GM23338 (cell line): ENCODE measurements around the gene MAMLD1. TPM values are rescaled to one million over a fixed set of nuclear protein-coding genes. Genes with fewer than 3 reads are reported as not detected.

Source experiments
- ATAC-seq: fragments of 200-7000 bp; cut with Tn5 transposase; 3 replicates; pipeline ENCODE4 v1.9.1; 2020
- DNase-seq: peaks from one replicate; pipeline ENCODE4 v3.0.0-alpha.2; 2015; ENCODE audit warnings: low spot score
- H2AFZ ChIP-seq: fragments of 200-600 bp; sonication (generic); 2 replicates; pipeline ENCODE4 v1.8.0; 2016; ENCODE audit warnings: antibody characterized with exemption, mild to moderate bottlenecking, moderate library complexity
- H3F3A ChIP-seq: fragments of 200-600 bp; sonication (generic); replicated peaks from 2 replicates; pipeline ENCODE4 v1.8.0; 2017; ENCODE audit warnings: antibody characterized with exemption, mixed run types, low read depth
- H3K27ac ChIP-seq: fragments of 200-600 bp; sonication (generic); 2 replicates; pipeline ENCODE4 v1.6.1; 2016; ENCODE audit warnings: low read depth
- H3K27me3 ChIP-seq: fragments of 200-600 bp; sonication (generic); 2 replicates; pipeline ENCODE4 v1.8.0; 2016; ENCODE audit warnings: mild to moderate bottlenecking, mixed run types, moderate library complexity; ENCODE audit not compliant: insufficient read depth
- H3K36me3 ChIP-seq: fragments of 200-600 bp; sonication (generic); 2 replicates; pipeline ENCODE4 v1.8.0; 2016; ENCODE audit warnings: mild to moderate bottlenecking; ENCODE audit not compliant: insufficient read depth
- H3K4me1 ChIP-seq: fragments of 200-600 bp; sonication (generic); 2 replicates; pipeline ENCODE4 v1.8.0; 2016; ENCODE audit warnings: mild to moderate bottlenecking, moderate library complexity; ENCODE audit not compliant: insufficient read depth
- H3K4me2 ChIP-seq: fragments of 200-600 bp; sonication (generic); 2 replicates; pipeline ENCODE4 v1.7.1; 2017; ENCODE audit warnings: mixed run types
- H3K4me3 ChIP-seq: fragments of 200-600 bp; sonication (generic); 2 replicates; pipeline ENCODE4 v1.6.1; 2016; ENCODE audit warnings: mixed run types
- H3K79me2 ChIP-seq: fragments of 200-600 bp; sonication (generic); replicated peaks from 2 replicates; pipeline ENCODE4 v1.8.0; 2017; ENCODE audit warnings: mild to moderate bottlenecking; ENCODE audit not compliant: insufficient read depth
- H3K9me2 ChIP-seq: fragments of 200-600 bp; sonication (generic); 2 replicates; pipeline ENCODE4 v1.8.0; 2017; ENCODE audit not compliant: insufficient read depth
- H4K20me1 ChIP-seq: fragments of 200-600 bp; sonication (generic); replicated peaks from 2 replicates; pipeline ENCODE4 v1.8.0; 2017; ENCODE audit warnings: mild to moderate bottlenecking; ENCODE audit not compliant: insufficient read depth
- H3K27ac Mint-ChIP-seq: 2 replicates; pipeline ENCODE4 v1.8.0; 2020; ENCODE audit warnings: inconsistent platforms, mild to moderate bottlenecking, moderate library complexity, mixed read lengths
- H3K27me3 Mint-ChIP-seq: 3 replicates; pipeline ENCODE4 v1.8.0; 2022; ENCODE audit warnings: low read depth, mild to moderate bottlenecking, moderate library complexity, mixed read lengths, inconsistent platforms; ENCODE audit not compliant: insufficient read depth, poor library complexity
- H3K36me3 Mint-ChIP-seq: 3 replicates; pipeline ENCODE4 v1.8.0; 2021; ENCODE audit warnings: low read depth, mild to moderate bottlenecking, inconsistent platforms, moderate library complexity, mixed read lengths
- H3K4me1 Mint-ChIP-seq: 3 replicates; pipeline ENCODE4 v1.8.0; 2020; ENCODE audit warnings: mild to moderate bottlenecking, inconsistent platforms, mixed read lengths
- H3K4me3 Mint-ChIP-seq: 3 replicates; pipeline ENCODE4 v1.8.0; 2021; ENCODE audit warnings: moderate library complexity, mild to moderate bottlenecking, inconsistent platforms, mixed read lengths
- H3K9me3 Mint-ChIP-seq: 3 replicates; pipeline ENCODE4 v1.8.0; 2020; ENCODE audit warnings: moderate library complexity, mild to moderate bottlenecking, inconsistent platforms, mixed read lengths
- CREB1 ChIP-seq: fragments of 250-450 bp; sonication (Bioruptor Pico); IDR thresholded peaks from 2 replicates; pipeline ENCODE4 v1.5.0; 2020; ENCODE audit warnings: low read depth, mild to moderate bottlenecking, moderate library complexity
- CTCF ChIP-seq, 2 experiments: fragments of 200-600 bp in 1 of 2; sonication (generic) in 1 of 2; conservative IDR thresholded peaks; 2 replicates each; pipeline versions ENCODE4 v1.5.1 to v1.6.1; 2016 to 2017; ENCODE audit warnings: antibody characterized with exemption in 2 of 2, low read depth in 2 of 2, mild to moderate bottlenecking in 2 of 2, moderate library complexity in 1 of 2
- EZH2 ChIP-seq: fragments of 200-600 bp; sonication (generic); IDR thresholded peaks from one replicate; pipeline ENCODE4 v1.8.0; 2017; ENCODE audit warnings: antibody characterized with exemption, mild to moderate bottlenecking, low read depth; ENCODE audit not compliant: unreplicated experiment
- EZH2phosphoT487 ChIP-seq: fragments of 200-600 bp; sonication (generic); IDR thresholded peaks from one replicate; pipeline ENCODE4 v1.8.1; 2018; ENCODE audit warnings: antibody characterized with exemption; ENCODE audit not compliant: unreplicated experiment
- JUNB ChIP-seq: IDR thresholded peaks from one replicate; pipeline ENCODE4 v1.6.1; 2016; ENCODE audit warnings: antibody characterized with exemption; ENCODE audit not compliant: unreplicated experiment
- NANOG ChIP-seq: IDR thresholded peaks from 2 replicates; pipeline ENCODE4 v1.6.1; 2016; ENCODE audit warnings: antibody characterized with exemption, borderline replicate concordance
- POLR2AphosphoS5 ChIP-seq: IDR thresholded peaks from 2 replicates; pipeline ENCODE4 v1.6.1; 2016; ENCODE audit warnings: antibody characterized with exemption, low read depth
- REST ChIP-seq: IDR thresholded peaks from one replicate; pipeline ENCODE4 v1.6.1; 2018; ENCODE audit warnings: antibody characterized with exemption; ENCODE audit not compliant: unreplicated experiment
- STAT1 ChIP-seq: IDR thresholded peaks from one replicate; pipeline ENCODE4 v1.6.1; 2016; ENCODE audit warnings: antibody characterized with exemption; ENCODE audit not compliant: unreplicated experiment
- ZNF331 ChIP-seq: fragments of 250-450 bp; sonication (Bioruptor Pico); IDR thresholded peaks from 2 replicates; pipeline ENCODE4 v1.5.0; 2020; ENCODE audit warnings: low read depth, mild to moderate bottlenecking, moderate library complexity
- ZNF462 ChIP-seq: fragments of 250-450 bp; sonication (Bioruptor Pico); IDR thresholded peaks from 2 replicates; pipeline ENCODE4 v1.5.0; 2020; ENCODE audit warnings: mild to moderate bottlenecking, moderate library complexity
- polyA plus RNA-seq: library from polyadenylated mRNA; unstranded; fragments of >200 nt; fragmentation: Nextera tagmentation; extraction: Ambion mirVana; gene quantifications from 2 replicates; pipeline ENCODE4 v1.2.1, GENCODE V29; 2016
- total RNA-seq: library from RNA; depleted of rRNA; stranded (reverse); fragments of >200 nt; shearing (Covaris generic); gene quantifications from 2 replicates; pipeline ENCODE4 v1.2.3, GENCODE V29; 2014

MAMLD1 gene
- total and polyA plus RNA-seq, 2 experiments from 2014 or later, result 0.13 to 0.21 TPM

GRCh38 chrX:150409486-150409885, 46.4 kb downstream of the MAMLD1 start:
- H3K9me3 Mint-ChIP-seq, result no peaks in the 10 kb centered on the region
- no peak overlapping the region for H3K27ac ChIP-seq
- no peak overlapping the region for H3K4me2 ChIP-seq
- no peak for TF ChIP-seq ZNF331 (CRISPR knock-in tag)
- no peak for TF ChIP-seq CREB1 (CRISPR knock-in tag)
- TF ChIP-seq NANOG, result no peak
- no peak for TF ChIP-seq EZH2
- no peak for TF ChIP-seq CTCF (conservative IDR thresholded peaks at IDR 0.05; ENCODE audit: low read depth in 2 of 2)
- TF ChIP-seq STAT1, result no peak
- TF ChIP-seq JUNB, result no peak
- no peak for TF ChIP-seq ZNF462 (CRISPR knock-in tag)
- TF ChIP-seq REST, result no peak
- no peak for TF ChIP-seq POLR2AphosphoS5
- no peak for TF ChIP-seq EZH2phosphoT487
- H3K4me1 ChIP-seq, result no peaks in the 10 kb centered on the region
- ATAC-seq (no peak), DNase-seq (no peak)
- no peaks in the 10 kb centered on the region for H3K36me3 Mint-ChIP-seq
- no peaks in the 10 kb centered on the region for H3K36me3 ChIP-seq
- H3K27ac Mint-ChIP-seq, result no peak overlapping the region
- no peaks in the 10 kb centered on the region for H3K9me2 ChIP-seq
- no peaks in the 10 kb centered on the region for H4K20me1 ChIP-seq
- H2AFZ ChIP-seq, result no peak overlapping the region
- H3K4me1 Mint-ChIP-seq, result peaks cover 8% of the 10 kb centered on the region
- H3K27me3 ChIP-seq, result no peaks in the 10 kb centered on the region
- H3K4me3 ChIP-seq, result no peak overlapping the region
- no peaks in the 10 kb centered on the region for H3F3A ChIP-seq
- no peak overlapping the region for H3K4me3 Mint-ChIP-seq
- no peaks in the 10 kb centered on the region for H3K27me3 Mint-ChIP-seq
- H3K79me2 ChIP-seq, result no peaks in the 10 kb centered on the region
